ENCODE measurements around the gene PCSK6.

GRCh38 chr15:101411085-101411484, 78.4 kb downstream of the PCSK6 start:
- TF ChIP-seq CTCF (IDR thresholded peaks at IDR 0.05; ENCODE audit: low read length) (no peak), EZH2 (optimal IDR thresholded peaks at IDR 0.05; ENCODE audit: low read depth, low read length) (no peak), EZH2phosphoT487 (IDR thresholded peaks at IDR 0.05; ENCODE audit: low read length) (no peak)

All from MM.1S (cell line).